T-cell (primary cell): Measurements from ENCODE around the gene KREMEN1. TPM values are rescaled to one million over a fixed set of nuclear protein-coding genes. Genes with fewer than 3 reads are reported as not detected.

Experiments
- ATAC-seq, 4 experiments: fragments of 200-7000 bp in 3 of 4; fragments of 150-1000 bp in 1 of 4; cut with Tn5 transposase; replicated peaks in 1 of 4; 1 replicate in 3 of 4; 2 replicates in 1 of 4; pipeline ENCODE4 v1.10.0; 2021; ENCODE audit warnings: moderate library complexity in 3 of 4, mild to moderate bottlenecking in 2 of 4, moderate number of reproducible peaks in 1 of 4
- CTCF ChIA-PET, 2 donors: fragments of 300-600 bp; sonication (Branson Sonifier 250); formaldehyde crosslinking; loops; one replicate each; lab custom pipeline; 2022; ENCODE audit warnings: antibody characterized with exemption in 2 of 2; lab: Charles Lee
- POLR2A ChIA-PET, 2 donors: fragments of 300-600 bp; sonication (Branson Sonifier 250); formaldehyde crosslinking; loops; one replicate each; lab custom pipeline; 2022; ENCODE audit warnings: antibody characterized with exemption in 2 of 2; lab: Charles Lee
- DNase-seq, 35 experiments: peaks; one replicate each; pipeline versions ENCODE4 v3.0.0 to v3.0.0-alpha.2; 2013 to 2023
- H3K27ac ChIP-seq: one replicate; pipeline ENCODE4 v1.5.1; 2013; ENCODE audit warnings: low read length
- H3K27me3 ChIP-seq, 2 experiments: replicated peaks in 1 of 2; 1 replicate in 1 of 2; 2 replicates in 1 of 2; pipeline versions ENCODE4 v1.6.1 to v1.7.0; 2013; ENCODE audit warnings: low read length in 1 of 2, mixed read lengths in 1 of 2; ENCODE audit not compliant: control insufficient read depth in 2 of 2, insufficient read depth in 2 of 2; ENCODE audit errors: extremely low read depth in 1 of 2
- H3K36me3 ChIP-seq, 2 donors: 1 replicate in 1 of 2; 2 replicates in 1 of 2; pipeline versions ENCODE4 v1.6.1 to v1.7.0; 2013; ENCODE audit warnings: low read length in 1 of 2; ENCODE audit not compliant: control insufficient read depth in 2 of 2, insufficient read depth in 1 of 2; ENCODE audit errors: extremely low read depth in 1 of 2
- H3K4me1 ChIP-seq, 2 experiments: 1 replicate in 1 of 2; 2 replicates in 1 of 2; pipeline versions ENCODE4 v1.6.1 to v1.7.0; 2013; ENCODE audit warnings: low read length in 2 of 2, mixed read lengths in 1 of 2; ENCODE audit not compliant: insufficient read depth in 2 of 2, control insufficient read depth in 1 of 2; ENCODE audit errors: extremely low read depth in 1 of 2
- H3K4me3 ChIP-seq, 2 donors: 1 replicate in 1 of 2; 2 replicates in 1 of 2; pipeline versions ENCODE4 v1.5.1 to v1.7.0; 2013; ENCODE audit warnings: mild to moderate bottlenecking in 2 of 2, low read length in 1 of 2, moderate library complexity in 1 of 2; ENCODE audit not compliant: control insufficient read depth in 1 of 2; ENCODE audit errors: extremely low read depth in 1 of 2
- H3K9me3 ChIP-seq: 2 replicates; pipeline ENCODE4 v1.7.0; 2013
- H3K27ac Mint-ChIP-seq, 2 donors: one replicate each; pipeline ENCODE4 v1.8.0; 2020 to 2021; ENCODE audit warnings: mild to moderate bottlenecking in 2 of 2, mixed read lengths in 2 of 2
- H3K27me3 Mint-ChIP-seq, 2 donors: one replicate each; pipeline ENCODE4 v1.8.0; 2021 to 2022; ENCODE audit warnings: mixed read lengths in 2 of 2
- H3K36me3 Mint-ChIP-seq: one replicate; pipeline ENCODE4 v1.8.0; 2021; ENCODE audit warnings: mixed read lengths
- H3K4me1 Mint-ChIP-seq, 3 donors: one replicate each; pipeline ENCODE4 v1.8.0; 2020 to 2022; ENCODE audit warnings: mixed read lengths in 3 of 3, mild to moderate bottlenecking in 1 of 3
- H3K4me3 Mint-ChIP-seq, 3 donors: one replicate each; pipeline ENCODE4 v1.8.0; 2020 to 2022; ENCODE audit warnings: mild to moderate bottlenecking in 3 of 3, mixed read lengths in 3 of 3, moderate library complexity in 3 of 3
- H3K9me3 Mint-ChIP-seq, 3 donors: one replicate each; pipeline ENCODE4 v1.8.0; 2020 to 2022; ENCODE audit warnings: mixed read lengths in 3 of 3
- WGBS: methylation state at CpG from one replicate; pipeline ENCODE4 v1.1.5; 2013; ENCODE audit warnings: missing lambda C conversion rate; ENCODE audit not compliant: insufficient coverage; 5-methylcytosine and 5-hydroxymethylcytosine counted together
- total RNA-seq, 35 experiments: library from RNA in 6 of 35; stranded (reverse) in 6 of 35; fragments of 120-200 nt in 1 of 35; gene quantifications; one replicate each; pipeline versions ENCODE4 v1.2.1 to v1.2.4 and lab custom pipeline; 2013 to 2026

Gene KREMEN1
- total RNA-seq, 5 donors from 2014 or later (not counting 1 experiment from before 2014, with no cell fraction given), result 0.20 to 0.25 (median 0.20) TPM; not detected in 2

DNA sequence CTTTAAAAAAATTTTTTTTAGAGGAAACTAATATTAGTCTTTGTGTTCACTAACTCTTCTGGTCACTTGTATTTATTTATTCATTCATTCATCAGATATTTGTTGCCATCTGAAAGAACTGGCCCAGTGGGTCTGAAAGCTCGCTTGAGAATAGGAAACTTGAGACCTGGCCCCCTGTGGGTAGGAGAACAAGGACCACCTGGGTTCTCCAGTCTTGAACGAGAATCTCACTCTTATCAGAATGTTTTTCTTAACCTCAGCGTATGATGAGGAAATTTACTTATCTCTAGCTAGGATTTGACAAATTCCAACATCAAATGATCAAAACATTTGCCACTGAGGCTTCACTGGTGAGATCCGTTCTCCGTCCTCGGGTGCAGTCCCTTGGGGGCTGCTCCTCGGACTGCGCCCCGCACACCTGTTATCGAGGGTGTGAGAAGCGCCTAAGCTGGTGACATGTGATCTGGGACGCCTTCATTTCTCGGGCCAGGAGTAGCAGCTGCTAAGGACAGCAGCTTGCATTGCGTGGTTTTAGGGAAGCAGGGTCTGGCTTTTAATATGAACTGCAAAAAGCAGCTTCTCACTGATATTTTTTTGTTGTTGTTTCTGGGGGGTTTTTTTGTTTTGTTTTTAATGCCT, 17.5 kb upstream of the KREMEN1 start:
- Mint-ChIP-seq H3K4me3 (no peak overlapping the region), H3K27ac (no peak overlapping the region), H3K36me3 (no peaks in the 10 kb centered on the region), H3K27me3 (peaks cover 2 to 4% of the 10 kb centered on the region in 2 donors), H3K9me3 (no peaks in the 10 kb centered on the region), H3K4me1 (no peaks in the 10 kb centered on the region)
- Histone ChIP-seq H3K4me1 (no peaks in the 10 kb centered on the region), H3K27me3 (peaks cover 0 to 13% of the 10 kb centered on the region in 2 experiments), H3K4me3 (no peak overlapping the region), H3K9me3 (no peaks in the 10 kb centered on the region), H3K36me3 (no peaks in the 10 kb centered on the region), H3K27ac (no peak overlapping the region)
- DNase-seq, result no peak
- 74% methylated on average over 12 of the region's 14 CpGs for WGBS
- ChIA-PET CTCF (no interaction called here), POLR2A (no interaction called here)
- no peak for ATAC-seq

DNA sequence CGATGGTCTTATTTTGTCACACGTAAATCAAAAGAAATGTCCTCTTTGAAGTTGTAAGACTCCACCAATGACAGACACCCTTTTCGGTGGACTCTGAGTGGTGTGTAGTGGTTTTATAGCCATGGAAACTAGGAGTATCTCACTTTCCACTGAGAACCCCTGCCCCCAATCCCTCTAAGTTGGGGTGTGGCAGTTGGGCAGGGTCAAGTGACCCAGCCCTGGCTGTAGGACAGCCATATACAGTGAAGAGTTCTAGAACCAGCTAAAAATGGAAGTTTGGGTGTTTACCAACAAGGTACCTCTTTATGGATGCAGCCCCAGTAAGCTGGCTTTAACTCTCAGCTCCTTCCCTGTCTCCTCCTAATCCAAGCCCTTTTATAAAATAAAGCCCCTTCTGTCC, 16.4 kb upstream of the KREMEN1 start:
- no peaks in the 10 kb centered on the region for H3K4me1 ChIP-seq
- Mint-ChIP-seq H3K36me3 (no peaks in the 10 kb centered on the region), H3K27ac (no peak overlapping the region), H3K4me1 (no peaks in the 10 kb centered on the region), H3K27me3 (peaks cover 4 to 13% of the 10 kb centered on the region in 2 donors), H3K4me3 (no peak overlapping the region), H3K9me3 (no peaks in the 10 kb centered on the region)
- DNase-seq (no peak), ATAC-seq (no peak)
- no peaks in the 10 kb centered on the region for H3K9me3 ChIP-seq
- H3K4me3 ChIP-seq, result no peak overlapping the region
- peaks cover 0 to 16% of the 10 kb centered on the region in 2 experiments for H3K27me3 ChIP-seq
- H3K36me3 ChIP-seq, result no peaks in the 10 kb centered on the region
- POLR2A ChIA-PET, result no interaction called here
- CTCF ChIA-PET, result no interaction called here
- H3K27ac ChIP-seq, result no peak overlapping the region
- no CpG with 5 or more reads among the region's 3 CpGs for WGBS

DNA sequence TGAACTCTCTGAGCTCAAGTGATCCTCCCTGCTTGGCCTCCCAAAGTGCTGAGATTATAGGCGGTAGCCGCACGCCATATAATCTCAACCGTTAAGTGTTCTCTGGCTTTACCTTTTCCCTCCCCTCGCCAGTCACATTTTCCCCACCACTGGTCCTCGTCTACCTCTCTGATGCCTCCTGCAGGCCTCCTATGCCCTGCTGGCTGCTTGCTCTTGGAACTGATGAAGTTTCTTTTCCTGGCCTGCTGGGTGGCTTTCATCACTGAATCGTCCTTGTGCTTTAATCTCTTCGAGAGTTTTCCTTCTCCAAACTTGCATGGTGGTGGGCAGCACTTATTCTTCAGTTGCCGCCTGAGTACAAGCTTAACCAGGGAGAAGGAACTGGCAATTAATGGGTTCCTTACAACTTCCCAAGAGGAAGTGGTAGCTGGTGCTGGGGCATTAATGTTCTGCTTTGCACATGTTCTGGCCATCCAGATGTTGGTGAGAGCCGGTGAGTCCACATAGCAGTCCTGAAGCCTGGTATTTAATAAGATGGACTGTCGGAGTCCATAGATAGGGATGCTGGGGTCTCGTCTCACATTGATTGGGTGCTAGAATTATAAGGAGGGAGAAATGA, 12.5 kb upstream of the KREMEN1 start:
- ChIA-PET CTCF (interaction anchor here in 1 of 2 donors (0.7 kb wide), 1 partner anchor 449 kb away, joined by 4 read pairs; no protein-coding TSS in a partner anchor), POLR2A (no interaction called here)
- H3K27me3 Mint-ChIP-seq, result peaks cover 4 to 22% of the 10 kb centered on the region in 2 donors
- H3K4me3 ChIP-seq, result no peak overlapping the region
- peaks cover 0 to 11% of the 10 kb centered on the region in 2 experiments for H3K27me3 ChIP-seq
- H3K27ac Mint-ChIP-seq, result no peak overlapping the region
- no peak overlapping the region for H3K27ac ChIP-seq
- peaks cover 1 to 3% of the 10 kb centered on the region in 2 experiments for H3K4me1 ChIP-seq
- H3K36me3 Mint-ChIP-seq, result no peaks in the 10 kb centered on the region
- WGBS, result 75% methylated on average over 5 of the region's 12 CpGs
- H3K4me3 Mint-ChIP-seq, result no peak overlapping the region
- ATAC-seq (no peak), DNase-seq (no peak)
- H3K9me3 Mint-ChIP-seq, result no peaks in the 10 kb centered on the region
- H3K9me3 ChIP-seq, result no peaks in the 10 kb centered on the region
- H3K4me1 Mint-ChIP-seq, result peaks cover 3 to 5% (median 4%) of the 10 kb centered on the region in 3 donors
- H3K36me3 ChIP-seq, result no peaks in the 10 kb centered on the region

DNA sequence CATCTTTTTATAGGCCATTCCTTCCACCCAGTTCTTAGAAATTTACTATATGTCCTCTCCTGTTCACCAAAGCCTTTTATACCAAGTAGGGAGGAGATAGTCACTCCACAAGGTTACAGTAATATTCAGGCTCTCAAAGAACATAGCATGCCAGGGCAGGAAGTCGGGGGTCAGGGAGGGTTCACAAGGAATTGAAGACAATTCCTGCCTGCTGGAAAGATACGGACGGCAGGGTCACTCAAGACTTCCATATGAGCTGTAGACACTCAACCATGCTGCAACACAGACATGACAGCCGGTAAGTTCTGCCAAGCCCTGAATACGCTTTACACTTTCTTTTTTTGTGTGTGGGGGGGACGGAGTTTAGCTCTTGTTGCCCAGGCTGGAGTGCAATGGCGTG, 11.9 kb upstream of the KREMEN1 start:
- POLR2A ChIA-PET, result no interaction called here
- H3K27ac ChIP-seq, result no peak overlapping the region
- no peaks in the 10 kb centered on the region for H3K36me3 Mint-ChIP-seq
- peaks cover 3 to 7% of the 10 kb centered on the region in 2 experiments for H3K4me1 ChIP-seq
- H3K27me3 Mint-ChIP-seq, result peaks cover 4 to 22% of the 10 kb centered on the region in 2 donors
- ATAC-seq (no peak), DNase-seq (no peak)
- H3K9me3 ChIP-seq, result no peaks in the 10 kb centered on the region
- no peak overlapping the region for H3K4me3 ChIP-seq
- WGBS, result 65% methylated on average over 4 of the region's 7 CpGs
- no peak overlapping the region for H3K4me3 Mint-ChIP-seq
- H3K4me1 Mint-ChIP-seq, result peaks cover 8 to 11% (median 9%) of the 10 kb centered on the region in 3 donors
- H3K9me3 Mint-ChIP-seq, result no peaks in the 10 kb centered on the region
- no peaks in the 10 kb centered on the region for H3K36me3 ChIP-seq
- CTCF ChIA-PET, result no interaction called here
- H3K27me3 ChIP-seq, result peaks cover 0 to 11% of the 10 kb centered on the region in 2 experiments
- no peak overlapping the region for H3K27ac Mint-ChIP-seq

DNA sequence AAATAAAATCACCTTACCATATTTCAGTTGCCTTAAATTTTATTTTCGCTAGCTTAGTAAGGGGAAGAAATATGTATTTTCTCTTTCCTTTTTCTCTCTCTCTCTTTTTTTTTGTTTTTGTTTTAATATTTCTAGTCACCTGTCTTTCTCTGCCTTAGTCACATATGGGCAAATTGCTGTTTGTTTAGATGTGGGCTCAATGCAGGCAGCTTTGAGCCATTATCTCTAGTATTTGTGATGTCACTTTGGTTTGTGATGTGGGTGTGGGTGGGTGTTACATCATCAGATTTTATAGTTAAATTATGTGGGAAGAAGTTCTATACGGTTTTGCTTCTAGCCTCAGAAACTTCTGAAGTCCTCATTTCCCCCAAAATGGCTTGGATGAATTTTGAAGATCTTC, 11.1 kb upstream of the KREMEN1 start, which contains the start of gene C22orf31:
TSS of gene C22orf31 (minus strand) at position 59 of the 400 bp plus-strand sequence. CDS start at position 20, 39 bp downstream.
- no peak within 1 kb of the TSS for H3K27ac ChIP-seq
- H3K9me3 ChIP-seq, result no peaks in the 10 kb centered on the region
- H3K4me3 ChIP-seq, result no peak within 1 kb of the TSS
- H3K4me1 ChIP-seq, result peaks cover 7 to 13% of the 10 kb centered on the region in 2 experiments
- Mint-ChIP-seq H3K36me3 (no peaks in the 10 kb centered on the region), H3K4me3 (no peak within 1 kb of the TSS), H3K27me3 (peaks cover 4 to 22% of the 10 kb centered on the region in 2 donors), H3K27ac (no peak within 1 kb of the TSS), H3K9me3 (no peaks in the 10 kb centered on the region), H3K4me1 (peaks cover 13 to 19% (median 16%) of the 10 kb centered on the region in 3 donors)
- DNase-seq (no peak), ATAC-seq (no peak)
- CTCF ChIA-PET, result no interaction called here
- WGBS, result no CpG with 5 or more reads among the region's 2 CpGs
- POLR2A ChIA-PET, result no interaction called here
- H3K36me3 ChIP-seq, result no peaks in the 10 kb centered on the region
- H3K27me3 ChIP-seq, result peaks cover 0 to 13% of the 10 kb centered on the region in 2 experiments

DNA sequence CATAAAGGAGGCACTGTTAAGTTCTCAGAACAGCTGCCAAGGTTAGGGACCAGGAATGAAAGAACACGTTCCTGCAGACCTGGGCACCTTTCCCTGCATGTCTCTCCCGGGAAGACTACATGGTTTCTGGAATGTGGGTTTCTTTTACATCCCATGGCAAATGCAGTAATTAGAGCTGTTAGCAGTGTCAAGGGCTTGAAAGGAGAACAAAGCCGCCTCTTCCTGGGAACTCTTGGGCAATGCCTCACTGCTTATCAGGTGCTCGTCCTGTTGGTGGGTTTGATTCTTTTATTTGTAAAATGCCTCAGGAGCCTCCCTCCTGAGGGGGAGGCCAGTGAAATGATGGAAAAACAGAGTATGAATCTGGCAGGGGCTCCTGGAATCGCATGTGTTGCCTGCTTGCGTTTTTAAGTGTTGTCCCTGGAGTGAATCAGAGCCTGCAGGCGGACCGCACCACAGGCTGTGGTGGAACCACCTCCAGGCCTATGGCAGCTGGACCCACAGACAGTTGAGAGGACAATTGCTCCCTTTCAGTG, 10.5 kb upstream of the KREMEN1 start:
- H3K4me3 Mint-ChIP-seq, result no peak overlapping the region
- peaks cover 4 to 21% of the 10 kb centered on the region in 2 donors for H3K27me3 Mint-ChIP-seq
- Histone ChIP-seq H3K9me3 (no peaks in the 10 kb centered on the region), H3K27ac (no peak overlapping the region), H3K36me3 (no peaks in the 10 kb centered on the region), H3K27me3 (peaks cover 0 to 14% of the 10 kb centered on the region in 2 experiments), H3K4me1 (peaks cover 9 to 14% of the 10 kb centered on the region in 2 experiments), H3K4me3 (no peak overlapping the region)
- H3K27ac Mint-ChIP-seq, result no peak overlapping the region
- H3K4me1 Mint-ChIP-seq, result peaks cover 14 to 23% (median 18%) of the 10 kb centered on the region in 3 donors
- 84% methylated on average over 6 of the region's 8 CpGs for WGBS
- CTCF ChIA-PET, result no interaction called here
- no peak for DNase-seq
- POLR2A ChIA-PET, result no interaction called here
- H3K36me3 Mint-ChIP-seq, result no peaks in the 10 kb centered on the region
- no peak for ATAC-seq
- H3K9me3 Mint-ChIP-seq, result no peaks in the 10 kb centered on the region
